Karpas-422 (cell line): ENCODE data around the gene CASP9. TPM values are rescaled to one million over a fixed set of nuclear protein-coding genes. Genes with fewer than 3 reads are reported as not detected.

Source experiments
- DNase-seq: peaks from one replicate; pipeline ENCODE4 v3.0.0-alpha.2; 2015
- H2AFZ ChIP-seq: fragments of 200-600 bp; sonication (generic); 2 replicates; pipeline ENCODE4 v1.6.1; 2014; ENCODE audit warnings: antibody characterized with exemption, low read length, mixed read lengths
- H3K27ac ChIP-seq: fragments of 200-600 bp; sonication (generic); 2 replicates; pipeline ENCODE4 v1.5.1; 2014; ENCODE audit warnings: mild to moderate bottlenecking, low read length, moderate library complexity
- H3K27me3 ChIP-seq: fragments of 200-600 bp; sonication (generic); 2 replicates; pipeline ENCODE4 v1.6.1; 2014; ENCODE audit warnings: low read length, mixed read lengths
- H3K36me3 ChIP-seq: fragments of 200-600 bp; sonication (generic); 2 replicates; pipeline ENCODE4 v1.6.1; 2014; ENCODE audit warnings: low read length, mixed read lengths; ENCODE audit not compliant: insufficient read depth
- H3K4me1 ChIP-seq: fragments of 200-600 bp; sonication (generic); 2 replicates; pipeline ENCODE4 v1.6.1; 2014; ENCODE audit warnings: mild to moderate bottlenecking, low read length, mixed read lengths
- H3K4me2 ChIP-seq: fragments of 200-600 bp; sonication (generic); 2 replicates; pipeline ENCODE4 v1.6.1; 2014; ENCODE audit warnings: low read length, low read depth, mild to moderate bottlenecking; ENCODE audit not compliant: poor library complexity, severe bottlenecking
- H3K4me3 ChIP-seq: fragments of 200-600 bp; sonication (generic); 2 replicates; pipeline ENCODE4 v1.5.1; 2014; ENCODE audit warnings: mild to moderate bottlenecking, antibody characterized with exemption, low read length, mixed read lengths
- H3K79me2 ChIP-seq: fragments of 200-600 bp; sonication (generic); 2 replicates; pipeline ENCODE4 v1.6.1; 2014; ENCODE audit warnings: mild to moderate bottlenecking, low read length, mixed read lengths
- H3K9ac ChIP-seq: fragments of 200-600 bp; sonication (generic); 2 replicates; pipeline ENCODE4 v1.6.0; 2014; ENCODE audit warnings: low read length
- H3K9me2 ChIP-seq: fragments of 200-600 bp; sonication (generic), shearing (Covaris generic); replicated peaks from 2 replicates; pipeline ENCODE4 v1.6.0; 2014; ENCODE audit warnings: mild to moderate bottlenecking, low read length, moderate library complexity; ENCODE audit not compliant: insufficient read depth
- H3K9me3 ChIP-seq: fragments of 300-700, 200-600 bp; sonication (generic); 2 replicates; pipeline ENCODE4 v1.6.1; 2014; ENCODE audit warnings: low read length, mixed read lengths
- H4K20me1 ChIP-seq: fragments of 200-600 bp; sonication (generic); 2 replicates; pipeline ENCODE4 v1.6.1; 2014; ENCODE audit warnings: mild to moderate bottlenecking, antibody characterized with exemption, low read length, low read depth; ENCODE audit not compliant: insufficient read depth
- total RNA-seq: library from RNA; depleted of rRNA; stranded (reverse); fragments of >200 nt; shearing (Covaris generic); gene quantifications from 2 replicates; pipeline ENCODE4 v1.2.3, GENCODE V29; 2014; ENCODE audit warnings: low replicate concordance

The CASP9 gene
- total RNA-seq, 1 experiment from 2014 or later: 31.8 TPM

- Histone ChIP-seq H3K27ac (no peak overlapping the region), H3K4me3 (no peak overlapping the region), H3K27me3 (no peaks in the 10 kb centered on the region), H2AFZ (no peak overlapping the region), H3K4me2 (no peak overlapping the region), H3K4me1 (peaks cover 7% of the 10 kb centered on the region), H3K9ac (no peak overlapping the region), H3K9me3 (no peaks in the 10 kb centered on the region), H3K36me3 (no peaks in the 10 kb centered on the region), H3K9me2 (no peaks in the 10 kb centered on the region), H4K20me1 (no peaks in the 10 kb centered on the region), H3K79me2 (no peaks in the 10 kb centered on the region)
- no peak for DNase-seq
Measured at GRCh38 chr1:15454256-15454655, 69.8 kb downstream of the CASP9 start.

- no peaks in the 10 kb centered on the region for H3K36me3 ChIP-seq
- H4K20me1 ChIP-seq: no peaks in the 10 kb centered on the region
- no peak overlapping the region for H2AFZ ChIP-seq
- DNase-seq: no peak
- no peak overlapping the region for H3K4me3 ChIP-seq
- peaks cover 7% of the 10 kb centered on the region for H3K4me1 ChIP-seq
- H3K27ac ChIP-seq: no peak overlapping the region
- H3K4me2 ChIP-seq: no peak overlapping the region
- no peaks in the 10 kb centered on the region for H3K9me3 ChIP-seq
- H3K9ac ChIP-seq: no peak overlapping the region
- H3K9me2 ChIP-seq: no peaks in the 10 kb centered on the region
- H3K79me2 ChIP-seq: no peaks in the 10 kb centered on the region
- H3K27me3 ChIP-seq: no peaks in the 10 kb centered on the region
Measured at GRCh38 chr1:15453734-15454133, 70.3 kb downstream of the CASP9 start.

- Histone ChIP-seq H3K9me3 (no peaks in the 10 kb centered on the region), H3K9ac (no peak overlapping the region), H3K36me3 (no peaks in the 10 kb centered on the region), H3K4me1 (peaks cover 7% of the 10 kb centered on the region), H3K27ac (no peak overlapping the region), H2AFZ (no peak overlapping the region), H3K4me2 (no peak overlapping the region), H3K9me2 (no peaks in the 10 kb centered on the region), H3K4me3 (no peak overlapping the region), H3K27me3 (no peaks in the 10 kb centered on the region), H4K20me1 (no peaks in the 10 kb centered on the region), H3K79me2 (no peaks in the 10 kb centered on the region)
- DNase-seq: no peak
Measured at GRCh38 chr1:15452866-15453571, 71.0 kb downstream of the CASP9 start.

GRCh38 chr1:15452216-15452615 is 71.8 kb downstream of the CASP9 start:
- Histone ChIP-seq H3K4me2 (no peak overlapping the region), H3K4me1 (peaks cover 7% of the 10 kb centered on the region), H2AFZ (no peak overlapping the region), H3K27ac (no peak overlapping the region), H3K36me3 (no peaks in the 10 kb centered on the region), H3K9me2 (no peaks in the 10 kb centered on the region), H3K9ac (no peak overlapping the region), H3K79me2 (no peaks in the 10 kb centered on the region), H3K9me3 (no peaks in the 10 kb centered on the region), H4K20me1 (no peaks in the 10 kb centered on the region), H3K27me3 (no peaks in the 10 kb centered on the region), H3K4me3 (no peak overlapping the region)
- DNase-seq: no peak

GRCh38 chr1:15451014-15451722 is 72.8 kb downstream of the CASP9 start:
- peaks cover 7% of the 10 kb centered on the region for H3K4me1 ChIP-seq
- no peak overlapping the region for H3K27ac ChIP-seq
- H3K27me3 ChIP-seq: no peaks in the 10 kb centered on the region
- no peak overlapping the region for H2AFZ ChIP-seq
- H3K36me3 ChIP-seq: no peaks in the 10 kb centered on the region
- no peak overlapping the region for H3K4me2 ChIP-seq
- H3K4me3 ChIP-seq: no peak overlapping the region
- H3K9ac ChIP-seq: no peak overlapping the region
- no peak for DNase-seq
- no peaks in the 10 kb centered on the region for H3K9me3 ChIP-seq
- H4K20me1 ChIP-seq: no peaks in the 10 kb centered on the region
- no peaks in the 10 kb centered on the region for H3K79me2 ChIP-seq
- no peaks in the 10 kb centered on the region for H3K9me2 ChIP-seq

- Histone ChIP-seq H2AFZ (no peak overlapping the region), H3K79me2 (no peaks in the 10 kb centered on the region), H3K4me1 (no peaks in the 10 kb centered on the region), H3K36me3 (no peaks in the 10 kb centered on the region), H4K20me1 (no peaks in the 10 kb centered on the region), H3K9me3 (no peaks in the 10 kb centered on the region), H3K4me3 (no peak overlapping the region), H3K27ac (no peak overlapping the region), H3K4me2 (no peak overlapping the region), H3K9me2 (no peaks in the 10 kb centered on the region), H3K9ac (no peak overlapping the region), H3K27me3 (no peaks in the 10 kb centered on the region)
- DNase-seq: no peak
Measured at GRCh38 chr1:15449567-15449966, 74.4 kb downstream of the CASP9 start.

- no peak overlapping the region for H2AFZ ChIP-seq
- H3K27me3 ChIP-seq: no peaks in the 10 kb centered on the region
- DNase-seq: no peak
- no peak overlapping the region for H3K9ac ChIP-seq
- H3K79me2 ChIP-seq: no peaks in the 10 kb centered on the region
- H4K20me1 ChIP-seq: no peaks in the 10 kb centered on the region
- no peaks in the 10 kb centered on the region for H3K4me1 ChIP-seq
- no peaks in the 10 kb centered on the region for H3K9me3 ChIP-seq
- H3K9me2 ChIP-seq: no peaks in the 10 kb centered on the region
- no peak overlapping the region for H3K27ac ChIP-seq
- H3K4me2 ChIP-seq: no peak overlapping the region
- no peak overlapping the region for H3K4me3 ChIP-seq
- no peaks in the 10 kb centered on the region for H3K36me3 ChIP-seq
Measured at GRCh38 chr1:15448877-15449462, 75.0 kb downstream of the CASP9 start.

GRCh38 chr1:15446212-15446611 is 77.8 kb downstream of the CASP9 start:
- Histone ChIP-seq H2AFZ (no peak overlapping the region), H3K27me3 (no peaks in the 10 kb centered on the region), H3K4me1 (no peaks in the 10 kb centered on the region), H3K4me2 (no peak overlapping the region), H3K9ac (no peak overlapping the region), H4K20me1 (no peaks in the 10 kb centered on the region), H3K4me3 (no peak overlapping the region), H3K27ac (no peak overlapping the region), H3K9me2 (no peaks in the 10 kb centered on the region), H3K79me2 (no peaks in the 10 kb centered on the region), H3K9me3 (no peaks in the 10 kb centered on the region), H3K36me3 (no peaks in the 10 kb centered on the region)
- DNase-seq: no peak
